ENCODE data around the gene SCGB1D1.

Gene SCGB1D1

DNA sequence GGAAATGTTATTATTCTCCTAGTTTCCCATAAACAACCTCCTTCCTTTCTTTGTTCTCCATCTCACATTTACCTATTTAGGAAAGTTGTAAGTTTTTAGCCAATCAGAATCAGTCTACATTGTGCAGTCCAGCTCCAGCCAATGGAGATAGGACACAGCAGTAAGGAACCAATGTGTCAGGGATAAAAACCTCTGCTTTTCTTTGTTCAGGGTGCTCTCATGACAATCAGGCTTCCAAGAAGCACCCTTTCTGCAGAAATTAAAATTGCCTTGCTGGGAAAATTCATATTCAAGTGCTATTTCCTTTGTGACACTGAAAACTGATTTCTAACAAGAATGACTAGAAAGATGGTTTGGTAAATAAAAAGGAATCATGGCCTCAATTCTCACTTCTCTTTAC is 33.1 kb downstream of the SCGB1D1 start:
- TF ChIP-seq POLR2A (IDR thresholded peaks at IDR 0.05; ENCODE audit: low read length) (no peak), GATA1 (IDR thresholded peaks at IDR 0.05; ENCODE audit: low read depth, low read length) (no peak)
- DNase-seq: peak in 1 of 2 experiments; percentile 12

DNA sequence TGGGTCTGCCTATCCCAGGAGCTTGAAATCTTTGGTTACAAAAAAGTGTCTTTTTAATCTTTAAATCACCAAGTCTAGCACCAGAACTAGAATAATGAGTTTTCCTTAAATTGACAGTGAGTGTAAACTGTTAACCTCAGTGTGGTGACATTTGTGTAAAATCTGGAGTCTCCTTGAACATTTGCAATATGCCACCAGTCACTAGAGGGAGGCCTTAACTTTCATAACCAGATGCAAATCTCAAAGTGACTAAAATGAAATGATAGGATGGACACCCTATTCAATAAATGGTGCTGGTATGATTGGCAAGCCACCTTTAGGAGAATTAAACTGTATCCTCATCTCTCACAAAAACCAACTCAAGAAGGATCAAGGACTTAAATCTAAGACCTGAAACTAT is 43.7 kb downstream of the SCGB1D1 start:
- TF ChIP-seq POLR2A (IDR thresholded peaks at IDR 0.05; ENCODE audit: low read length) (no peak), GATA1 (IDR thresholded peaks at IDR 0.05; ENCODE audit: low read depth, low read length) (no peak)
- DNase-seq: no peak

DNA sequence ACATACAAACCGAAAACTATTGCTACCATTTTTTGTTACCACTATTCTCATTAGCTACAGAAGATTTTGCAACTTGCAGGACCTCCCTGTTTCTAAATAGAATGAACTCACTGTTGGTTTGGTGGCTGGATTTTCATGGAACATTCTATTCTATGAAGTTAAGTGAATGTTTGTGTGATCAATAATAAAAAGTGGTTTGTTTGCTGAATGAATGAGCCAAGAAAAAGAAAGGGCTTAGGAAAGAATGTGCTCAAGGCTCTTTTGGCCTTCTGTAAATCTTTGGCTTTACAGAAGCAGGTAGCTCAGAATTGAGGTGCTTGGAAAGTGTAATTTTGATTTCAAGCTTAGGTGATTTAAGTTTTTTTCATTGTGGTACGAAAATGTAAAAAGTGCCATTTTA is 46.2 kb downstream of the SCGB1D1 start:
- no peak for TF ChIP-seq GATA1 (IDR thresholded peaks at IDR 0.05; ENCODE audit: low read depth, low read length)
- no peak for TF ChIP-seq POLR2A (IDR thresholded peaks at IDR 0.05; ENCODE audit: low read length)
- DNase-seq: no peak

DNA sequence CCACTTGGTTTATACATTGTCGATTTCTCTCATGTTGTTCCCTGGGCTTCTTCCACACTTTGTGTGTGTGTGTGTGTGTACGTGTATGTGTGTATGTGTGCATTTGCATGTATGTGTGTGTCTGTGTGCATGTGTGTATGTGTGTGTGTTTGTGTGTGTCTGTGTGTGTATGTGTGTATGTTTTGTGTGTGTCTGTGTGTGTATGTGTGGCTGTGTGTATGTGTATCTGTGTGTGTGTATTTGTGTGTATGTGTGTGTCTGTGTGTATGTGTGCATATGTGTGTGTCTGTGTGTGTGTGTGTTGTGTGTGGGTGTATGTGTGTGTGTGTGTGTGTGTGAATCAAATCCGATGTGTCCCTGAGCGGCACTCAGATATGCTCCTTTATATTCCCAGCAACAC is 47.5 kb downstream of the SCGB1D1 start:
- TF ChIP-seq POLR2A (IDR thresholded peaks at IDR 0.05; ENCODE audit: low read length) (no peak), GATA1 (IDR thresholded peaks at IDR 0.05; ENCODE audit: low read depth, low read length) (no peak)

DNA sequence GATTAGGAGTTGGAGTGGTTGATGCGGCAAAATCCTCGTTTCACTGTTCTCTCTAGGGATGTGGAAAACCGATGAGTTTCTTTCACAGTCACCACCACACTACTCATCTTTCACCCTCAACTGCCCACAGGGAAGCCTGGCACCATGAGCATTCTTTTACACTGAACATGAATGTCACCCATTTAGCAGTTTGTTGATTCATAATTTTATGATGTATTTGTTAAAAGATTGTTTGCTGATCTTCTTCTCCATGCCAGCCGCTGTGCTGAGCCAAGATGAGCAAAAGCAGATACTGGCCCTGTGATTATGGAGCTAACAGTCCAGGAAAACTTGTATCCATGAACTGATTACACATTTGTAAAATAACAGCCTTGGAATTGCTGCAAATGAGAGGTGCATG is 48.1 kb downstream of the SCGB1D1 start:
- no peak for TF ChIP-seq POLR2A (IDR thresholded peaks at IDR 0.05; ENCODE audit: low read length)
- TF ChIP-seq GATA1 (IDR thresholded peaks at IDR 0.05; ENCODE audit: low read depth, low read length): no peak
- no peak for DNase-seq

More for the DNA sequence above, 47.5 kb downstream of the SCGB1D1 start:
- no peak for DNase-seq

DNA sequence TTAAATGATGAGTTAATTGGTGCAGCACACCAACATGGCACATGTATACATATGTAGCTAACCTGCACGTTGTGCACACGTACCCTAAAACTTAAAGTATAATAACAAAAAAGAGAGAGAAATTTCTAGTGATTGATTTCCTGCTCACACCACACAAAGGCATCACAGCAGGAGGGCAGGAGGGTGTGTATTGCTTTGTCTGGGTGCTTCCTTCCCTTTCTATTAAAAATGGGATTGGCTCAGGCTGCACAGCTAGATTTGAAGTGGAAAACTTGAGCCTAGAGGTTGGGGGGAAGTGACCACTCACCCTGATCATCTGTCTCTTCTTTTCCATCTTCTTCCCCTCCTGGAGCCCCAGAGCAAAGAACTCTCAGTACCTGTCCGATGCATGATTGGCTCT is 51.1 kb downstream of the SCGB1D1 start:
- TF ChIP-seq GATA1 (IDR thresholded peaks at IDR 0.05; ENCODE audit: low read depth, low read length) (no peak), POLR2A (IDR thresholded peaks at IDR 0.05; ENCODE audit: low read length) (no peak)
- no peak for DNase-seq

DNA sequence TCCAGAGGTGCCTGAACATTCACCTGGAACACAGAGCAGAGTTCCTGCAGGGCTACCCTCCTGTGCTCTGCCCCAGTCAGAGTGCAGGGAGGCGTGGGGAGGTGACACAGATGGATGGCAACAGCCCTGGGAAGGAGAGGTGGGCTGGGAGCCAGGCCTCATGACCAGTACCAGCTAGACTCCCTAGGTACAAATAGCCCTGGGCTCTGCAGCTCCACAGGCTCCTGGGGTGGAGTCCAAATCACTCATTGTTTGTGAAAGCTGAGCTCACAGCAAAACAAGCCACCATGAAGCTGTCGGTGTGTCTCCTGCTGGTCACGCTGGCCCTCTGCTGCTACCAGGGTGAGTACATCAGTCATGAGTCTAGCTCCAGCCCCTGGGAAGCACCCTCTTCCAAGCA is 52.0 kb downstream of the SCGB1D1 start, which contains the start of gene SCGB1D2:
Gene SCGB1D2 (plus strand): TSS at position 219 of the 400 bp plus-strand sequence. CDS start 69 bp downstream, at position 288.
- TF ChIP-seq GATA1 (IDR thresholded peaks at IDR 0.05; ENCODE audit: low read depth, low read length): no peak
- TF ChIP-seq POLR2A (IDR thresholded peaks at IDR 0.05; ENCODE audit: low read length): no peak
- no peak for DNase-seq

Data from erythroblast (primary cell).